ENCODE data around the gene NAA80.

- TF ChIP-seq REST (IDR thresholded peaks at IDR 0.05; ENCODE audit: low read depth): no peak
- TF ChIP-seq, protein P1, sequence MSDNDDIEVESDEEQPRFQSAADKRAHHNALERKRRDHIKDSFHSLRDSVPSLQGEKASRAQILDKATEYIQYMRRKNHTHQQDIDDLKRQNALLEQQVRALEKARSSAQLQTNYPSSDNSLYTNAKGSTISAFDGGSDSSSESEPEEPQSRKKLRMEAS (IDR thresholded peaks at IDR 0.05): no peak
- no peak for TF ChIP-seq CREB1 (IDR thresholded peaks at IDR 0.05; ENCODE audit: low read depth)
- no peak for TF ChIP-seq FOXM1 (IDR thresholded peaks at IDR 0.05; ENCODE audit: borderline replicate concordance, low read depth)
- TF ChIP-seq, protein P2, sequence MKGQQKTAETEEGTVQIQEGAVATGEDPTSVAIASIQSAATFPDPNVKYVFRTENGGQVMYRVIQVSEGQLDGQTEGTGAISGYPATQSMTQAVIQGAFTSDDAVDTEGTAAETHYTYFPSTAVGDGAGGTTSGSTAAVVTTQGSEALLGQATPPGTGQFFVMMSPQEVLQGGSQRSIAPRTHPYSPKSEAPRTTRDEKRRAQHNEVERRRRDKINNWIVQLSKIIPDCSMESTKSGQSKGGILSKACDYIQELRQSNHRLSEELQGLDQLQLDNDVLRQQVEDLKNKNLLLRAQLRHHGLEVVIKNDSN (IDR thresholded peaks at IDR 0.05): no peak
- no peak for TF ChIP-seq TAF1 (IDR thresholded peaks at IDR 0.05; ENCODE audit: low read depth)
- no peak for TF ChIP-seq RAD21 (IDR thresholded peaks at IDR 0.05; ENCODE audit: low read depth)
- TF ChIP-seq EP300 (IDR thresholded peaks at IDR 0.05; ENCODE audit: borderline replicate concordance): no peak
- no peak for TF ChIP-seq CEBPB (IDR thresholded peaks at IDR 0.05)
- no peak for TF ChIP-seq NFIC (IDR thresholded peaks at IDR 0.05)
- no peak for TF ChIP-seq TCF12 (IDR thresholded peaks at IDR 0.05; ENCODE audit: low read depth)
Observed at GRCh38 chr3:50327129-50327528, 27.9 kb upstream of the NAA80 start.
